K562 (cell line): Measurements from ENCODE around the gene FNBP1. TPM values are rescaled to one million over a fixed set of nuclear protein-coding genes. Genes with fewer than 3 reads are reported as not detected.

Source experiments
- CCNT2 ChIP-seq: IDR thresholded peaks from 2 replicates; pipeline ENCODE4 v1.6.1; 2011; ENCODE audit warnings: borderline replicate concordance, low read depth, mild to moderate bottlenecking, moderate library complexity, mixed read lengths, low read length; ENCODE audit not compliant: insufficient read length; ENCODE audit errors: extremely low read depth
- ELF1 ChIP-seq: fragments of 200-800 bp; sonication (Bioruptor generic); IDR thresholded peaks from 2 replicates; pipeline ENCODE4 v1.6.1; 2016; ENCODE audit warnings: missing genetic modification characterization, missing compliant biosample characterization
- KHSRP ChIP-seq: fragments of 450-650 bp; IDR thresholded peaks from 2 replicates; pipeline ENCODE4 v1.6.1; 2017
- MCM5 ChIP-seq: fragments of 450-650 bp; IDR thresholded peaks from 2 replicates; pipeline ENCODE4 v1.6.1; 2016; ENCODE audit warnings: low read depth
- MNT ChIP-seq, 2 experiments: fragments of 450-650 bp; conservative IDR thresholded peaks; 2 replicates each; pipeline ENCODE4 v1.6.1; 2017; ENCODE audit warnings: mild to moderate bottlenecking in 2 of 2, moderate library complexity in 2 of 2
- MTA2 ChIP-seq: fragments of 450-650 bp; IDR thresholded peaks from 2 replicates; pipeline ENCODE4 v1.6.1; 2016; ENCODE audit warnings: low read depth
- RBFOX2 ChIP-seq: fragments of 200-400 bp; formaldehyde crosslinking; IDR thresholded peaks from 2 replicates; pipeline ENCODE4 v1.6.1; 2017; ENCODE audit warnings: low read depth, mild to moderate bottlenecking, low read length, moderate library complexity
- RHOXF2B ChIP-seq: fragments of 250-450 bp; sonication (Bioruptor Pico); conservative IDR thresholded peaks from 2 replicates; pipeline ENCODE4 v1.5.1; 2021
- SMAD1 ChIP-seq: fragments of 150-350 bp; IDR thresholded peaks from 2 replicates; pipeline ENCODE4 v1.6.1; 2014; ENCODE audit warnings: low read length, low read depth; ENCODE audit not compliant: partially characterized antibody
- SRF ChIP-seq, 2 experiments: fragments of 250-450, 450-650 bp in 1 of 2; sonication (Bioruptor Pico) in 1 of 2; sonication (generic) in 1 of 2; formaldehyde crosslinking; IDR thresholded peaks; 2 replicates each; pipeline versions ENCODE4 v1.5.0 to v1.5.1; 2020 to 2022; ENCODE audit warnings: mild to moderate bottlenecking in 1 of 2, missing genetic modification reagents in 1 of 2
- XRCC5 ChIP-seq: fragments of 200-400 bp; formaldehyde crosslinking; IDR thresholded peaks from 2 replicates; pipeline ENCODE4 v1.6.1; 2017; ENCODE audit warnings: low read depth, mild to moderate bottlenecking, low read length
- ZBTB7A ChIP-seq: IDR thresholded peaks from 2 replicates; pipeline ENCODE4 v1.6.1; 2011; ENCODE audit warnings: low read depth, mild to moderate bottlenecking, low read length, moderate library complexity, borderline replicate concordance; ENCODE audit not compliant: control insufficient read depth
- ZNF695 ChIP-seq: fragments of 450-650 bp; formaldehyde crosslinking; IDR thresholded peaks from 2 replicates; pipeline ENCODE4 v1.4.0; 2020; ENCODE audit warnings: mild to moderate bottlenecking, moderate library complexity
- ZNF764 ChIP-seq: fragments of 250-450 bp; sonication (Bioruptor Pico); IDR thresholded peaks from 2 replicates; pipeline ENCODE4 v1.4.0; 2020; ENCODE audit warnings: low read depth, mild to moderate bottlenecking, moderate library complexity
- polyA plus RNA-seq, 8 experiments: library from polyadenylated mRNA; depleted of rRNA in 4 of 8; stranded (reverse) in 5 of 8; unstranded in 3 of 8; fragments of >200 nt; fragmentation: Nextera tagmentation in 2 of 8; fragmentation: Illumina TruSeq in 1 of 8; extraction: Ambion mirVana in 2 of 8; extraction: Trizol in 1 of 8; gene quantifications; 2 replicates each; pipeline versions ENCODE4 v1.2.1 to v1.2.3, GENCODE V29; 2011 to 2014; ENCODE audit warnings: inconsistent platforms in 1 of 8, missing spikeins in 1 of 8
- total RNA-seq, 7 experiments: library from RNA; depleted of rRNA in 6 of 7; stranded (reverse); fragments of >200 nt in 6 of 7; fragmentation: Illumina TruSeq in 2 of 7; extraction: Trizol in 2 of 7; gene quantifications; 2 replicates each; pipeline versions ENCODE4 v1.2.1 to v1.2.3, GENCODE V29; 2011 to 2021; ENCODE audit warnings: low replicate concordance in 1 of 7
- TF ChIP-seq, protein P1 (sequence below): fragments of 450-650 bp; IDR thresholded peaks from 2 replicates; pipeline ENCODE4 v1.6.1; 2016; ENCODE audit warnings: low read depth
- TF ChIP-seq, protein P2 (sequence below), 3 experiments: IDR thresholded peaks in 2 of 3; conservative IDR thresholded peaks in 1 of 3; 2 replicates each; pipeline ENCODE4 v1.5.1; 2011 to 2012; ENCODE audit warnings: low read length in 3 of 3, mild to moderate bottlenecking in 3 of 3, control low read depth in 2 of 3, improper control_type of control experiment in 1 of 3, inconsistent platforms in 1 of 3, low read depth in 1 of 3, mixed read lengths in 1 of 3, moderate library complexity in 1 of 3; ENCODE audit not compliant: insufficient read depth in 2 of 3

The FNBP1 gene
- total and polyA plus RNA-seq, 9 of the 15 experiments (the other 6 are each of a cell fraction or from before 2014, with no cell fraction given): 1.8 to 14.9 (median 7.6) TPM

DNA sequence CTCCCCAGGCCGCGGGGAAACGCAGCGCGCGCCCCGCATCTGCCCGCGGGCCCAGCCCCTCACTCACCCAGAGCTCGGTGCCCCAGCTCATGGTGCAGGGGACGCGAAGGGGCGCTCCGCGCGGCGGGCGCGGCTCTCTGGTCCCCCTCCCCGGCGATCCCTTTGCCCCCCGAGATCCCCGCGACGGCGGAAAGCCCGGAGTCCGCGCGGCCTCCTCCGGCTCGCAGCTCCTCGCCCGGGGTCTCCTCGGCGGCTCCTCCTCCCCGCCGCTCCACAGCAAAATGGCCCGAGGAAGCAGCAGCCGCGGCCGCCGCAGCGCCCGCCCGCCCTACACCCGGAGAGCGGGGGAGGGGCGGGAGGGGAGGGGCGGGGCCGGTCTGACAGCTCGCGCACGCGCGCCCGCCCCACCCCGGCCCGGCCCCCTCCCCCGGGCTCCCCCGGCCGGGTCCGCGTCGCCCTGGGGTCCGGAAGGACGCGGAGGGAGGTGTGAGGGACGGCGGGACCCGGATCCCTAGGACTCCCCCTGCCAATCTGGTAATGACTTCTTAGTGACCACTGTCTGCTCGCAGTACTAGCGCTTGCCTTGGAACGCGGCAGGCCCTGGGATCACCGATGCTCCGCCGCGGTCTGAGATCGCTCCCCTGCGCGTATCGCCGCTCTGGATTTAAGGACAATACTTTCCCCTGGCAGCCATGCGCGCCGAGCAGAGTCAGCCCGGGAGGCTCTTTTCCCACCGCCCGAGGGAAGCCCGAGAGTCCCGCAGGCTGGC is at the start of gene FNBP1 (continued):
- TF ChIP-seq SMAD1: no peak
- TF ChIP-seq RHOXF2B: no peak
- TF ChIP-seq MNT (conservative IDR thresholded peaks at IDR 0.05): no peak
- TF ChIP-seq ZNF764 (CRISPR knock-in tag): no peak
- TF ChIP-seq SRF (CRISPR knock-in tag; IDR thresholded peaks at IDR 0.05): no peak
- TF ChIP-seq ZNF695: no peak
- TF ChIP-seq, protein P1, sequence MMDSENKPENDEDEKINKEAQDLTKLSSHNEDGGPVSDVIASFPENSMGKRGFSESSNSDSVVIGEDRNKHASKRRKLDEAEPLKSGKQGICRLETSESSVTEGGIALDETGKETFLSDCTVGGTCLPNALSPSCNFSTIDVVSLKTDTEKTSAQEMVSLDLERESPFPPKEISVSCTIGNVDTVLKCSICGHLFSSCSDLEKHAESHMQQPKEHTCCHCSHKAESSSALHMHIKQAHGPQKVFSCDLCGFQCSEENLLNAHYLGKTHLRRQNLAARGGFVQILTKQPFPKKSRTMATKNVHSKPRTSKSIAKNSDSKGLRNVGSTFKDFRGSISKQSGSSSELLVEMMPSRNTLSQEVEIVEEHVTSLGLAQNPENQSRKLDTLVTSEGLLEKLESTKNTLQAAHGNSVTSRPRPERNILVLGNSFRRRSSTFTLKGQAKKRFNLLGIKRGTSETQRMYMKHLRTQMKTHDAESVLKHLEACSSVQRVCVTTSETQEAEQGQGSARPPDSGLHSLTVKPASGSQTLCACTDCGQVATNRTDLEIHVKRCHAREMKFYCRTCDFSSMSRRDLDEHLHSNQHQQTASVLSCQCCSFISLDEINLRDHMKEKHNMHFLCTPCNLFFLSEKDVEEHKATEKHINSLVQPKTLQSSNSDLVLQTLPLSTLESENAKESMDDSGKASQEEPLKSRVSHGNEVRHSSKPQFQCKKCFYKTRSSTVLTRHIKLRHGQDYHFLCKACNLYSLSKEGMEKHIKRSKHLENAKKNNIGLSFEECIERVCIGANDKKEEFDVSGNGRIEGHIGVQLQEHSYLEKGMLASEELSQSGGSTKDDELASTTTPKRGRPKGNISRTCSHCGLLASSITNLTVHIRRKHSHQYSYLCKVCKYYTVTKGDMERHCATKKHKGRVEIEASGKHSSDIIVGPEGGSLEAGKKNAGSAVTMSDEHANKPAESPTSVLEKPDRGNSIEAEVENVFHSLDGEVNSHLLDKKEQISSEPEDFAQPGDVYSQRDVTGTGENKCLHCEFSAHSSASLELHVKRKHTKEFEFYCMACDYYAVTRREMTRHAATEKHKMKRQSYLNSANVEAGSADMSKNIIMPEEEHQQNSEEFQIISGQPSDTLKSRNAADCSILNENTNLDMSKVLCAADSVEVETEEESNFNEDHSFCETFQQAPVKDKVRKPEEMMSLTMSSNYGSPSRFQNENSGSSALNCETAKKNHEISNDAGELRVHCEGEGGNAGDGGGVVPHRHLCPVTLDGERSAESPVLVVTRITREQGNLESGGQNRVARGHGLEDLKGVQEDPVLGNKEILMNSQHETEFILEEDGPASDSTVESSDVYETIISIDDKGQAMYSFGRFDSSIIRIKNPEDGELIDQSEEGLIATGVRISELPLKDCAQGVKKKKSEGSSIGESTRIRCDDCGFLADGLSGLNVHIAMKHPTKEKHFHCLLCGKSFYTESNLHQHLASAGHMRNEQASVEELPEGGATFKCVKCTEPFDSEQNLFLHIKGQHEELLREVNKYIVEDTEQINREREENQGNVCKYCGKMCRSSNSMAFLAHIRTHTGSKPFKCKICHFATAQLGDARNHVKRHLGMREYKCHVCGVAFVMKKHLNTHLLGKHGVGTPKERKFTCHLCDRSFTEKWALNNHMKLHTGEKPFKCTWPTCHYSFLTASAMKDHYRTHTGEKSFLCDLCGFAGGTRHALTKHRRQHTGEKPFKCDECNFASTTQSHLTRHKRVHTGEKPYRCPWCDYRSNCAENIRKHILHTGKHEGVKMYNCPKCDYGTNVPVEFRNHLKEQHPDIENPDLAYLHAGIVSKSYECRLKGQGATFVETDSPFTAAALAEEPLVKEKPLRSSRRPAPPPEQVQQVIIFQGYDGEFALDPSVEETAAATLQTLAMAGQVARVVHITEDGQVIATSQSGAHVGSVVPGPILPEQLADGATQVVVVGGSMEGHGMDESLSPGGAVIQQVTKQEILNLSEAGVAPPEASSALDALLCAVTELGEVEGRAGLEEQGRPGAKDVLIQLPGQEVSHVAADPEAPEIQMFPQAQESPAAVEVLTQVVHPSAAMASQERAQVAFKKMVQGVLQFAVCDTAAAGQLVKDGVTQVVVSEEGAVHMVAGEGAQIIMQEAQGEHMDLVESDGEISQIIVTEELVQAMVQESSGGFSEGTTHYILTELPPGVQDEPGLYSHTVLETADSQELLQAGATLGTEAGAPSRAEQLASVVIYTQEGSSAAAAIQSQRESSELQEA: no peak
- TF ChIP-seq ELF1 (tag): no peak
- peak; percentile 34; the same call in 1 of the 2 replicates for TF ChIP-seq ZBTB7A
- TF ChIP-seq MCM5: no peak
- TF ChIP-seq KHSRP: no peak
- TF ChIP-seq, protein P2, sequence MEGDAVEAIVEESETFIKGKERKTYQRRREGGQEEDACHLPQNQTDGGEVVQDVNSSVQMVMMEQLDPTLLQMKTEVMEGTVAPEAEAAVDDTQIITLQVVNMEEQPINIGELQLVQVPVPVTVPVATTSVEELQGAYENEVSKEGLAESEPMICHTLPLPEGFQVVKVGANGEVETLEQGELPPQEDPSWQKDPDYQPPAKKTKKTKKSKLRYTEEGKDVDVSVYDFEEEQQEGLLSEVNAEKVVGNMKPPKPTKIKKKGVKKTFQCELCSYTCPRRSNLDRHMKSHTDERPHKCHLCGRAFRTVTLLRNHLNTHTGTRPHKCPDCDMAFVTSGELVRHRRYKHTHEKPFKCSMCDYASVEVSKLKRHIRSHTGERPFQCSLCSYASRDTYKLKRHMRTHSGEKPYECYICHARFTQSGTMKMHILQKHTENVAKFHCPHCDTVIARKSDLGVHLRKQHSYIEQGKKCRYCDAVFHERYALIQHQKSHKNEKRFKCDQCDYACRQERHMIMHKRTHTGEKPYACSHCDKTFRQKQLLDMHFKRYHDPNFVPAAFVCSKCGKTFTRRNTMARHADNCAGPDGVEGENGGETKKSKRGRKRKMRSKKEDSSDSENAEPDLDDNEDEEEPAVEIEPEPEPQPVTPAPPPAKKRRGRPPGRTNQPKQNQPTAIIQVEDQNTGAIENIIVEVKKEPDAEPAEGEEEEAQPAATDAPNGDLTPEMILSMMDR (IDR thresholded peaks at IDR 0.05 in 2 of 3, conservative IDR thresholded peaks at IDR 0.05 in 1 of 3; ENCODE audit: insufficient read depth in 2 of 3, low read depth in 1 of 3, low read length in 3 of 3): 0 out of 6 replicates have a peak, but pooled peaks of 1 of the 3 experiments have one; percentile 3
- peak; percentile 25 for TF ChIP-seq CCNT2
- TF ChIP-seq RBFOX2: peak; percentile 71
- TF ChIP-seq MTA2: no peak
- 0 out of 2 replicates have a peak, but pooled peaks have one; percentile 11 for TF ChIP-seq XRCC5
